GM06990 (cell line): Measurements from ENCODE around the gene CLTB.

Source experiments
- DNase-seq: peaks from one replicate; pipeline ENCODE4 v3.0.0-alpha.2; 2011; ENCODE audit not compliant: insufficient read length; ENCODE audit errors: extremely low read depth
- H3K27me3 ChIP-seq: replicated peaks from 2 replicates; pipeline ENCODE4 v1.6.0; 2011; ENCODE audit warnings: low read length; ENCODE audit not compliant: control insufficient read depth, insufficient read depth
- H3K36me3 ChIP-seq: 2 replicates; pipeline ENCODE4 v1.5.1; 2011; ENCODE audit warnings: low read length; ENCODE audit not compliant: control insufficient read depth, insufficient read depth
- H3K4me3 ChIP-seq: replicated peaks from 2 replicates; pipeline ENCODE4 v1.5.1; 2011; ENCODE audit warnings: low read depth, mild to moderate bottlenecking, control low read depth, low read length
- TF ChIP-seq, protein P1 (sequence below): IDR thresholded peaks from 2 replicates; pipeline ENCODE4 v1.5.1; 2011; ENCODE audit warnings: low read length, control low read depth, mild to moderate bottlenecking, inconsistent platforms; ENCODE audit not compliant: insufficient read depth, poor library complexity, severe bottlenecking

CLTB gene

DNA sequence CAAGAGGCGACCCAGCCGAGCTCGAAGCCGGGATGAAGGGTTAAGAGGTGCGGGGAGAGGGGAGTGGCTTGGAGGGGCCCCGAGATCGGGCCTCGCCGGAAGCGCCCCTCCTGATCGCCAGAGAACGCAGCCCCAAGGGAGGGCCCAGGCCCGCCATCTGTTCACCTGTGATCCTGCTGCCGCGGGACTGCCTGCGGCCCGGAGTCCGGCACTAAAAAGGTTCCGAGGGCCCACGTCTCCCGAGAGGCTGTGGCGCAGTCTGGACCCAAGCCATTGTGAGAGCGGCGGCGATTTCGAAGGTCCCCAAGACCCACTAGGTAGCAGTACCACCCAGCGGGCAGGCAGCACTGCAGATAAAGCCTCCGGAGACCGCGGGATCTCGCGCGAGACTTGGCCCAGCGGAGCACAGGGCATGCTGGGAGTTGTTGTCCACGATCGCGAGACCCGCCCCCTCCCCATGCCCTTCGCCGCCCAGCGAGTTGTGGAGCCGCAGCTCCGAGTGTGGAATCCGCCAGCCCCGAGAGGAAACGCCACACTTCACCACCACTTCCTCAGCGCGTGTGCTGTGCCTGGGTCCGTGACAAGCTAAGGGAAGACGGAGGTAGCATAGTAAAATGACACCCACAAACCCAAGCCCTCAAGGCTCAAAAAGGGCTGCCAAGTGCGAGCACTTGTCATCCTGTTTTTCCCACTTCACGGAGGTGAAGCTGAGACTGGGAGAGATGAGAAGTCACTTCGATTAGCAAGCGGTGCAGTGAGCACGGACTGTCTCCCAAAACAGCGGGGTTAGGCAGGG is 54.7 kb downstream of the CLTB start, which contains the start of gene KIAA1191:
KIAA1191 (minus strand) TSS at position 328 of the 796 bp plus-strand sequence. CDS start 2,256 bp downstream, outside the sequence.
- Histone ChIP-seq H3K4me3 (peak within 1 kb of the TSS; percentile 97), H3K27me3 (no peaks in the 10 kb centered on the region), H3K36me3 (no peaks in the 10 kb centered on the region; the same call in 1 of the 2 replicates)
- DNase-seq: peak; percentile 95
- TF ChIP-seq, protein P1, sequence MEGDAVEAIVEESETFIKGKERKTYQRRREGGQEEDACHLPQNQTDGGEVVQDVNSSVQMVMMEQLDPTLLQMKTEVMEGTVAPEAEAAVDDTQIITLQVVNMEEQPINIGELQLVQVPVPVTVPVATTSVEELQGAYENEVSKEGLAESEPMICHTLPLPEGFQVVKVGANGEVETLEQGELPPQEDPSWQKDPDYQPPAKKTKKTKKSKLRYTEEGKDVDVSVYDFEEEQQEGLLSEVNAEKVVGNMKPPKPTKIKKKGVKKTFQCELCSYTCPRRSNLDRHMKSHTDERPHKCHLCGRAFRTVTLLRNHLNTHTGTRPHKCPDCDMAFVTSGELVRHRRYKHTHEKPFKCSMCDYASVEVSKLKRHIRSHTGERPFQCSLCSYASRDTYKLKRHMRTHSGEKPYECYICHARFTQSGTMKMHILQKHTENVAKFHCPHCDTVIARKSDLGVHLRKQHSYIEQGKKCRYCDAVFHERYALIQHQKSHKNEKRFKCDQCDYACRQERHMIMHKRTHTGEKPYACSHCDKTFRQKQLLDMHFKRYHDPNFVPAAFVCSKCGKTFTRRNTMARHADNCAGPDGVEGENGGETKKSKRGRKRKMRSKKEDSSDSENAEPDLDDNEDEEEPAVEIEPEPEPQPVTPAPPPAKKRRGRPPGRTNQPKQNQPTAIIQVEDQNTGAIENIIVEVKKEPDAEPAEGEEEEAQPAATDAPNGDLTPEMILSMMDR: no peak

DNA sequence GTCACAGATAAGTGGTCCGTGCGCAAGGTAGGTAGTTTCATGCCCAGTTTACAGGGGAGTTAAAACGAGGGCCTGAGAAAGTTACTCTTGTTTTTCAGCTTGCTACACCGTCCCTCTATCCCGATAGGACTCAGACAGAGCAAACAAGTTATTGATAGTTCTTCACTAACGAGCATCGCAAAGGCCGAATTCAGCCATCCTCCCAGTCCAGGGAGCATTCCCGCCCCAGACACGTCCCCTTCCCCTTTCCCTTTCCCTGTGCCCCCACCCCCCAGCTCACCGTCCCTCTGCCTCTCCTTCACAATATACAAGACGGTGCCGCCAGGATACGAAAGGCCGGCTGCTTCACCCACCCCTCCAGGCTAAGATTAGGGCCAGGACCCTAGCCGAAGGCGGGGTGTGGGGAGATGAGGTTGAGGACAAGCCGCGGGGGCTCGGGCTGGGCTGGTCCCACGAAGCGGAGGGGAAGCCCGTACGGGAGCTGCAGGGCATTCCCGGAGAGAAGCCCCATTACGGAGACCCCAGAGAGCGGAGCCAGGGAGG is 55.4 kb downstream of the CLTB start:
- DNase-seq: no peak
- TF ChIP-seq, protein P1: no peak
- H3K27me3 ChIP-seq: no peaks in the 10 kb centered on the region
- no peaks in the 10 kb centered on the region; the same call in none of the 2 replicates for H3K36me3 ChIP-seq
- H3K4me3 ChIP-seq: peak overlapping the region; percentile 97

DNA sequence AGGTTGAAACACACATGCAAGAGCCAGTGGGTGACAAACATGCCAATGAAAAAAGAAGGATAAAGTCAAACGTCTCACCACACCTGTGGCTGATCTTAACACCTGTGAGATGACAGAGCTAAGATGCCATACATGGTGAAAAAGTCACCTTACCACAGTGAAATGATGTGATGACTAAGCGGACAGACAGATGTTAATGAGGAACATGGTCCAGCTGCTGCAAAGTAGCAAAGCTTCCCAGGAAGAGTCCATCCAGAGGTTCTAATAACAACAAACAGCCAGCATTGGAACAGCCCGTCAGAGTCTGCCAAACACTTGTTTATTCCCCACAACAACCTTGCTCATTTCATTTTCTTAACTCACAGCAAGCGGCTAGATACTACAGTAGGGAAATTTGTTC is 56.7 kb downstream of the CLTB start:
- Histone ChIP-seq H3K27me3 (no peaks in the 10 kb centered on the region), H3K4me3 (no peak overlapping the region), H3K36me3 (peaks cover 3% of the 10 kb centered on the region)
- TF ChIP-seq, protein P1: no peak
- DNase-seq: no peak

DNA sequence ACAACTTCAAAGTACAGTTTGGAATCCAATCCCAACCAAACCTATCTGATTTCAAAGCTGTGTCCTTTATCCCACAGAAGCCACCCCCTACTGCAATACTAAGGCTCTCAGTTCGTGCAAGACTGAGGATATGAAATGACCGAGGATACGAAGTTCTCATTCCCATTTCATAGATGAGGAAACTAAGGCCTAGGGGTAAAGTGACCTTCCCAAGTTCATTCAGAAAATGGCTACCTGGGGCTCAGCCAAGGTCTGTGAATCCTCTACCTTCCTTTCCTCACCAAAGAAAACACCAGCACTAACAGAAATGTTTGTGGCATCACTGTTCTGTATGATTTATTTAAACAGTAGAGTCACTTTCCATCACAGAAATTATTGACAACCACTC is 60.2 kb downstream of the CLTB start:
- H3K27me3 ChIP-seq: no peaks in the 10 kb centered on the region
- H3K36me3 ChIP-seq: peaks cover 18% of the 10 kb centered on the region
- H3K4me3 ChIP-seq: no peak overlapping the region
- no peak for DNase-seq
- TF ChIP-seq, protein P1: no peak

DNA sequence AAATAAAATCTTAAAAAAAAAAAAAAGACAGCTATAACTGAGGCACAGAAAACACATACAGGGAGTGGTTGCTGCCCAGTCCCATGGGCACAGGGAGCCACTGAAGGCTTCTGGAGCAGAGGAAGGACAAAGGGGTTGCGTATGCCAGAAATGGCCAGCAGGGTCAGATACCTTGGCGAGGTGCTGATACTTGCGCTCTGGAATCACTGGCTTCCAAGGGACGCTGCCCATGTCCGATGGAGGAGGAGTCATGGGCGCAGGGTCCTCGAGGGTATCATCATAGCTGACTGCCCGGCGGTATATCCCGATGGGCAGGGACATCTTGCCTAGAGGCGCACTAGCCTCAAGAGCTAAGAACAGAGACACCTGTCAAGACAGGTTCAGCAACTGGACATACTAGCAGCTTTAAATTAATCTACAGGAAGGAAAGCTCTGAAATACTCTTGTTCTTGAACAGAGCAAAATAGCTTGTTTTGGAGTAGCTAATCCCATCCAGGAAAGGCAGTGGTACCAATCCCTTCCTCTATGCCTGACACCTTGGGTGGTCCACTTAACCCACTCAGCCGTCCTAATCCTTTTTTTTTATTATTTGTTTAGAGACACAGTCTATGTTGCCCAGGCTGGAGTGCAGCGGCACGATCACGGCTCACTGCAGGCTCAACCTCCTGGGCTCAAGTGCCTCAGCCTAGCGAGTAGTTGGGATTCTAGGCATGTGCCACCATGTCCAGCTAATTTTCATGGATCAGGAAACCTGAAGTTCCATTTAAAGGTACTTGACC is 60.8 kb downstream of the CLTB start:
- peaks cover 20% of the 10 kb centered on the region for H3K36me3 ChIP-seq
- H3K27me3 ChIP-seq: no peaks in the 10 kb centered on the region
- no peak for DNase-seq
- TF ChIP-seq, protein P1: no peak
- H3K4me3 ChIP-seq: no peak overlapping the region
